ENCODE data around the gene IQGAP2. TPM values are rescaled to one million over a fixed set of nuclear protein-coding genes. Genes with fewer than 3 reads are reported as not detected.
A peak's percentile ranks its signal among the peaks of the same experiment; 100 is the strongest.

IQGAP2 gene
- total RNA-seq, 1 experiment from 2014 or later = 1.5 TPM

- TF ChIP-seq CTCF (IDR thresholded peaks at IDR 0.05; ENCODE audit: unreplicated experiment) = no peak
- Mint-ChIP-seq H3K36me3 (ENCODE audit: insufficient read depth, unreplicated experiment) (no peaks in the 10 kb centered on the region), H3K9me3 (ENCODE audit: unreplicated experiment) (no peaks in the 10 kb centered on the region), H3K27me3 (ENCODE audit: insufficient read depth, unreplicated experiment) (no peaks in the 10 kb centered on the region), H3K27ac (ENCODE audit: low read depth, unreplicated experiment) (no peak overlapping the region), H3K4me1 (ENCODE audit: insufficient read depth, unreplicated experiment) (no peaks in the 10 kb centered on the region), H3K4me3 (ENCODE audit: unreplicated experiment) (no peak overlapping the region)
- ChIA-PET POLR2A (interaction anchor here (1.0 kb wide), 1 partner anchor 12 kb away, joined by 4 read pairs; no protein-coding TSS in a partner anchor), CTCF (no interaction called here)
- intact Hi-C loops (cut with micrococcal nuclease) = no loop called here
- no TSS peak for BruUV-seq (replicated peaks)
- no peak for DNase-seq (ENCODE audit: unreplicated experiment)
Observed at GRCh38 chr5:76384705-76385104, 18.4 kb upstream of the IQGAP2 start.

- H3K36me3 Mint-ChIP-seq (ENCODE audit: insufficient read depth, unreplicated experiment) = no peaks in the 10 kb centered on the region
- no peak overlapping the region for H3K4me3 Mint-ChIP-seq (ENCODE audit: unreplicated experiment)
- POLR2A ChIA-PET = interaction anchor here (0.6 to 0.7 kb wide), 2 partner anchors 9 to 162 kb away, joined by 3 to 4 read pairs; no protein-coding TSS in a partner anchor
- no TSS peak for BruUV-seq (replicated peaks)
- intact Hi-C loops (cut with micrococcal nuclease) = no loop called here
- DNase-seq (ENCODE audit: unreplicated experiment) = no peak
- H3K27ac Mint-ChIP-seq (ENCODE audit: low read depth, unreplicated experiment) = no peak overlapping the region
- no peaks in the 10 kb centered on the region for H3K9me3 Mint-ChIP-seq (ENCODE audit: unreplicated experiment)
- no peak for TF ChIP-seq CTCF (IDR thresholded peaks at IDR 0.05; ENCODE audit: unreplicated experiment)
- H3K27me3 Mint-ChIP-seq (ENCODE audit: insufficient read depth, unreplicated experiment) = no peaks in the 10 kb centered on the region
- no peaks in the 10 kb centered on the region for H3K4me1 Mint-ChIP-seq (ENCODE audit: insufficient read depth, unreplicated experiment)
- CTCF ChIA-PET = interaction anchor here (0.7 to 1.3 kb wide), 2 partner anchors 10 to 55 kb away, joined by 3 read pairs; no protein-coding TSS in a partner anchor
Observed at GRCh38 chr5:76385540-76385939, 17.5 kb upstream of the IQGAP2 start.

GRCh38 chr5:76386360-76386759, 16.7 kb upstream of the IQGAP2 start:
- intact Hi-C loops (cut with micrococcal nuclease) = no loop called here
- ChIA-PET POLR2A (interaction anchor here (0.6 to 1.1 kb wide), 4 partner anchors 12 to 161 kb away, joined by 3 to 4 read pairs (median 3); no protein-coding TSS in a partner anchor), CTCF (interaction anchor here (0.8 to 1.3 kb wide), 4 partner anchors 9 to 196 kb away, joined by 3 read pairs; no protein-coding TSS in a partner anchor)
- no peak overlapping the region for H3K27ac Mint-ChIP-seq (ENCODE audit: low read depth, unreplicated experiment)
- TF ChIP-seq CTCF (IDR thresholded peaks at IDR 0.05; ENCODE audit: unreplicated experiment) = no peak
- H3K9me3 Mint-ChIP-seq (ENCODE audit: unreplicated experiment) = no peaks in the 10 kb centered on the region
- no peaks in the 10 kb centered on the region for H3K27me3 Mint-ChIP-seq (ENCODE audit: insufficient read depth, unreplicated experiment)
- no peak overlapping the region for H3K4me3 Mint-ChIP-seq (ENCODE audit: unreplicated experiment)
- peak; percentile 64 for DNase-seq (ENCODE audit: unreplicated experiment)
- no peaks in the 10 kb centered on the region for H3K4me1 Mint-ChIP-seq (ENCODE audit: insufficient read depth, unreplicated experiment)
- no TSS peak for BruUV-seq (replicated peaks)
- no peaks in the 10 kb centered on the region for H3K36me3 Mint-ChIP-seq (ENCODE audit: insufficient read depth, unreplicated experiment)

- Mint-ChIP-seq H3K4me1 (ENCODE audit: insufficient read depth, unreplicated experiment) (no peaks in the 10 kb centered on the region), H3K36me3 (ENCODE audit: insufficient read depth, unreplicated experiment) (no peaks in the 10 kb centered on the region), H3K27ac (ENCODE audit: low read depth, unreplicated experiment) (no peak overlapping the region), H3K4me3 (ENCODE audit: unreplicated experiment) (no peak overlapping the region), H3K9me3 (ENCODE audit: unreplicated experiment) (no peaks in the 10 kb centered on the region), H3K27me3 (ENCODE audit: insufficient read depth, unreplicated experiment) (no peaks in the 10 kb centered on the region)
- ChIA-PET CTCF (interaction anchor here (0.5 to 1.0 kb wide), 5 partner anchors 8 to 386 kb away, joined by 3 to 5 read pairs (median 3); no protein-coding TSS in a partner anchor), POLR2A (no interaction called here)
- intact Hi-C loops (cut with micrococcal nuclease) = no loop called here
- no peak for DNase-seq (ENCODE audit: unreplicated experiment)
- no TSS peak for BruUV-seq (replicated peaks)
- TF ChIP-seq CTCF (IDR thresholded peaks at IDR 0.05; ENCODE audit: unreplicated experiment) = no peak
Observed at GRCh38 chr5:76388236-76388635, 14.8 kb upstream of the IQGAP2 start.
